HG02588 (cell line): ENCODE measurements around the gene PLA2G7.
"Not testable (repeated sequence)": the region's sequence is repeated elsewhere in the genome, so short reads cannot be mapped to it uniquely, and the experiment has no call there.

Experiments used
- ATAC-seq: cut with Tn5 transposase; IDR thresholded peaks from one replicate; pipeline ENCODE4 v1.9.1; 2021; ENCODE audit warnings: mild to moderate bottlenecking, moderate library complexity; ENCODE audit not compliant: unreplicated experiment

Gene PLA2G7

GRCh38 chr6:46749731-46750130, 14.6 kb upstream of the PLA2G7 start:
- no peak for ATAC-seq

DNA sequence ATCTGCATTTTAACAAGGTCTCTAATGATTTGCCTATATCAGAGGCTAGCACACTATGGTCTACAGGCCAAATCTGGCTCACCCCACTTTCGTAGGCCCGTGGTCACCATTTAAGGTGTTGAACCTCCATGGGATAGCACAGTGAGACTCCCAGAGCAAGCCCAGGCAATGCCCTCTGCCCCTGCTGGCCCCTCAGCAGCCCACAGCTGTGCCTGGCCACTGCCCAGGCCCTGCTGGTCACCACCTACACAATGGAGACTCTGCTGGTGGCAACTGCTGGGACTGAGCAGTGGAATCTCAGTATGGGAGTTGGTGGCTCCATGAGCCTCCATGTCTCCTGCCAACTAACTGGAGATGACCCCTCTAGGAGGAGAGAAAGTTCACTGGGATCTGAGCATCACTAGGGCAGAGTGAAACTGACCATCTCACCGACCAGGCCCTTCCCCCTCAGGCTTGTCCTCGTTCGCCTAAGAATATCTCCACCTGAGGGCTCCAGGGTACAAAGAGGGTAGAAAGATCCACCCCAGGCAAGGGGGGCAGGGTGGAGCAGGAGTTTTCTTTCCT, 13.8 kb upstream of the PLA2G7 start:
- ATAC-seq, result no peak

GRCh38 chr6:46746696-46747095, 11.5 kb upstream of the PLA2G7 start, which contains the start of gene ANKRD66:
Gene ANKRD66 (plus strand): TSS chr6:46746933. CDS start chr6:46751949, 5,016 bp downstream.
- ATAC-seq, result no peak

GRCh38 chr6:46745973-46746372, 10.8 kb upstream of the PLA2G7 start:
- no peak for ATAC-seq

DNA sequence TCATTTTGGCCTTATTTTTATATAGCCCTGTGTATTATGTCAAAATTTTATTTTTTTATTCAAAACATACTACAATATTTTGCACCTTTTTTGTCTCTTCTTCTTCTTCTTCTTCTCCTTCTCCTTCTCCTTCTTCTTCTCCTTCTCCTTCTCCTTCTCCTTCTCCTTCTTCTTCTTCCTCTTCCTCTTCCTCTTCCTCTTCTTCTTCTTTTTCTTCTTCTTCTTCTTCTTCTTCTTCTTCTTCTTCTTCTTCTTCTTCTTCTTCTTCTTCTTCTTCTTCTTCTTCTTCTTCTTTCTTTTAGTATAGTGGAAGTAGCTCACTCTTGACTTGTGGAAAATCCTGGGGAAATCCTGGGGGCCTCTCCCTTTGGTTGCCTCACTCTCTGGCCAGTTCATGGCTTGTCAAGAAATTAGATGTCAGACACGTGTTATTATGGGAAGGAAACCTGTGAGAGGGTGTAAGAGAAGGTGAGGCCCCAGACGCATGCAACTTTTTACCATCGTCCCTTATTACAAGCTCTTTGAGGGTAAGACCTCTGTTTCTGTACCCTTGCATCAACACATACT, 9.1 kb upstream of the PLA2G7 start:
- ATAC-seq, result not testable (repeated sequence)

DNA sequence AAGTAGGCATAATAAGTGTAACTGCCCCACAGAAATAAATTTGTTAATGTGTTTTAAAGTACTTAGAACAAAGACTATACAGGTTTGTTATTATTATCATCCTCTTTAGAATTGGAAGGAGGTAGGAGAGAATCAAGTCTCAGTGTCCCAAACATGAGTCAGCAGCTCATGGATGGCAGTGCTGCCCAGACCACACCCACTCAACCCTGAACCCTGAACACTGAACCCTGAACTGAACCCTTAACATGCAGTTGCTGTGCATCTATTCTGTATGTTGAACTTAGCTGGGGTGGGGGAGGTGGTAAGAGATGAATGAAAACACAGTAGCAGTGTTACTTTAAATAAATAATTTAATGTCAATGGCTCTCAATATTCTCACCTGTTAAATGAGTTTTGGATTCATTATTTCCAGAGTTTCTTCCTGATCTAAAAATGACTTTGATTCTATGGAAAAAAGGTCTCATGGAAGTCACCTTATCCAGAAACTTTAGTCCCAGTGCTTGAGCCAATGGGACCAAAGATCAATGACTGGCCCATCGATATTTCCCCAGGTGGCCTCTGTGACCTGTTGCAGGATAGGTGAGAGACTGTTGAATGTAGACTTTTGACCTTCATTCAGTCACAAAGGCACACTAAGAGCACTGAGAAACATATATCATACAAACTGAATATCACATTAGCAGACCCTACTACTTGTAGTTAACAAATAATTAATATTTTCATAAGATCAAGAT, 8.4 kb upstream of the PLA2G7 start:
- no peak for ATAC-seq

GRCh38 chr6:46741910-46742309, 6.7 kb upstream of the PLA2G7 start:
- no peak for ATAC-seq

DNA sequence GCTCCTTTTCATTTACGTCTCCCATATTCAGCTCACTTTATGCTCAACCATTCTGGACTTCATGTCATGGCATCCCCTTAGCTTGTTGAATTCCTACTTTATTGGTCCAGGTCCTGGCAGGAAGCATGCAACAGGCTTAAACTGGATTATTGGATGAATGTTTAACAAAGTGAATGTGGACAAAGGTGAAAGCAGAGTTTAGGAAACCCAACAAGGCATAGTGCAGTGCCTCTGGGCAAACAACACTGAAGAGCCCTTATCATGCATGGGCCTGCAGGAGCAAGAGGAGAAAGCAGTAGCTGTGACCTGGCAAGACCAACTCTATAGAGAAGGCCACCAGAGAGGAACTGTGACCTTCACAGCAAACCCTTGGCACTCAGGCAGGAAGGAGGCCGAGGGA, 6.3 kb upstream of the PLA2G7 start:
- ATAC-seq, result no peak

DNA sequence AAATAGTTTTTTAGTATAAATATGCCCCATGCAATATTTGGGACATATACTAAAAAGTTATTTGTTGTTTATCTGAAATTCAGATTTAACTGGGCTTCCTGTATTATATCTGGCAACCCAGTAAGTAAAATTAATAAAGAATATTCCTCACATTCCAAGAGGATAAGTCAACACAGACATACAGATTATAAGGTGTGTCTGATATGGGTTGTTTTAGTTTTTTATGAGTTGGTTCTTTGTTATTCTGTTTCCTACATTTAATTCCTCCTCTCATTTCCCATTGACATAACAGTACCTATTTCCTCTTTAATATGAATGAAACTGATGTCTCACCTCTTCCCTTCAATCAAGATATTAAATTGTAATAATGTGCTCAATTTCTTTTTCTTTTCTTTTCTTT, 1.7 kb upstream of the PLA2G7 start:
- no peak for ATAC-seq

- no peak for ATAC-seq
These were observed 501 bp upstream of the PLA2G7 start for GRCh38 chr6:46735720-46736031.

DNA sequence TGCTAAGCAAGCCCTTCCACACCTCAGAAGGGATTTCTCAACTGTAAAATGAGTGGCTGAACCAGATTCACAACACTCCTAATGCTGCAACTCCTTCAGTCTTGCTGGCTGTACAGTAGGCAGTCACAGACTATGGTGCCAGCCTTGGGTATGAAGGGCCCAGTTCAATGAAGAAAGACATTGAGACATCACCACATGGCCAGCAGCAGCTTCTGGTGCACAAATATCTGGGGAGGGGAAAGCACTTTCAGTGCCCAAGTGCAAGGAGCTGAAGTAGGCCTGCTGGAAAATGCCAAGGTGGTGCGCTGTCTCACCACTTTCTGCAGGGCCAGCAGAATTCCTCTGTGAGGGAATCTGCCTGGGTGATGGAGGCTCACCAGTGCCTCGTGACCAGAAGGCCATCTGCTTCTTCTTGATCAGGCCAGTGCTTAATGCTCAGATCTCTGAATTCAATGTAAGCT, 1.8 kb downstream of the PLA2G7 start:
- ATAC-seq, result no peak

GRCh38 chr6:46730921-46731461, 4.2 kb downstream of the PLA2G7 start:
- no peak for ATAC-seq

DNA sequence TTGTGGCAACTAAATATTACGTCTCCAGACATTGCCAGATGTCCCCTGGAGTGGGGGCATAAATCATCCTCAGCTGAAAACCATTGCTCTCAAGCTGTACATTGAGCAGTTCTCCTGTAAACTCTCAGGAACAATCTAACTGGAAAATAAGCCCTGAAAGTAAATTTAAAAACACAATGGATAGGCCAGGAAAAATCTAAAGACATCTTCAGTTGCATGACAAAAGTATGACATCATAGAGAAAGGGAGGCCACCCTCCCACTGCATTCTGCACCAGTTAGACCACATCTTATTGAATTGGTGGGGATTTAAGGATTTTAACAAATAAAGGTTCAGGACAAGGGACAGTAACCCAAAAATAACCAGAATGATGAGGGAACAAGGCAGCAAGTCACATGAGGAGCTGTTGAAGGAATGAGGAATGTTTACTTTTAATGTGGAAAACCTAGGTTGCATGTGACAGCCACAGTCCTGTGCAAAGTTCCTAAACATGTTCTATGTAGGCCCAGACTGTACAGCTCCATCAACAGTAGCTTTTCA, 5.3 kb downstream of the PLA2G7 start:
- ATAC-seq, result no peak

DNA sequence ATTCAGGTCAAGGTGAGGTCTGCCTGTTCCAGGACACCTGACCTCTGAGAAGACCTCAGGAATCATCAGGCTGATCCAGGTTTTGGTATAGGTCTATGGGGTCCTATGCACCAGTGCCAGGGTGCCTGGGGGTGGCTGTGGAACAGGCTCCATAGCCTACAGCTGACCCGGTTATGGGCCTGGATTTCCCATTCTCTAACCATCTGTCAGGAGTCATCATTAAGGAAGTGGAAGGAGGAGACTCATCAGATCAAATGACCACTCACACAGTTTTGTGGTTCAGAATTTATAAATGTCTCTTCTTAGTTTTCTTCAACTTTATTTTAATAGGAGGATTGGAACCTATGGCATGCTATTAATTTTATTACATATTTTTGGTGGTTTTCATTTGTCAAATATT, 14.8 kb downstream of the PLA2G7 start:
- no peak for ATAC-seq

GRCh38 chr6:46719099-46719498, 16.1 kb downstream of the PLA2G7 start:
- ATAC-seq, result no peak

DNA sequence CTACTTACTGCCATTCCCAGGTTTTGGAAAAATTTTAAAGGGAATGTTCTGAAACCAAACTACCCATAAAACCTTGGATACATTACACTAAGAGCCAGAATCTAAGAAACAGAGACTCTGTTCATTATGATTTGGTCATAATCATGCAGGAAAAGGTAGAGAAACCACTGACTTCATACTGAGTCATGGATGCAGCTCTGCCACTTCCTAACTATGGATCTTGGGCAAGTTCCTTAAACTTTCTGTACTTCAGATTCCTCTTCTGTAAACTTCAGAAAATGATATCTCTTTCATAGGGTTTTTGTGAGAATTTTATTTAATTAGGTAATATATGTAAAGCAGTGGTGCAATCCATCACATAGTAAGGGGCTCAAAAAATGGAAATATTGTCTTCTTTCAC, 20.0 kb downstream of the PLA2G7 start:
- ATAC-seq, result no peak

- ATAC-seq, result no peak
These were observed 23.7 kb downstream of the PLA2G7 start for GRCh38 chr6:46711491-46711890.

DNA sequence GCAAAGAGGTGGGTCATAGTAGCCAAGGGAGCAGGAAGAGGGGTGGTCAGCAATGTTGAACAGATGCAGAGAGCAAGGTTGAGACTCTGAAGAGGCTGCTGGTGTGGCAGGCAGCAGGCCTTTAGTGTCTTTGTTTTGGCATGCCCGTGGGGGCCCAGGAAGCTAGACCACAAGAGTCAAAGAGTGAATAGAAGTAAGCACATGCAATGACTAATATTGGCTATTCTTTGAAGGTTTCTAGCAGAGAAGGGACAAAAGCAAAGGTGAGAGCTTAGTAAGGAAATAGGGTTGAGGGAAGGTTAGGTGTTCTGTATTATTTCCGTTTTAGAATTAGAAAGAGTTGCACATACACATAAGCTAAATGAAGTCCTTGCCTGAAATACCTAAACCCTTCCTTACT, 28.7 kb downstream of the PLA2G7 start:
- no peak for ATAC-seq

DNA sequence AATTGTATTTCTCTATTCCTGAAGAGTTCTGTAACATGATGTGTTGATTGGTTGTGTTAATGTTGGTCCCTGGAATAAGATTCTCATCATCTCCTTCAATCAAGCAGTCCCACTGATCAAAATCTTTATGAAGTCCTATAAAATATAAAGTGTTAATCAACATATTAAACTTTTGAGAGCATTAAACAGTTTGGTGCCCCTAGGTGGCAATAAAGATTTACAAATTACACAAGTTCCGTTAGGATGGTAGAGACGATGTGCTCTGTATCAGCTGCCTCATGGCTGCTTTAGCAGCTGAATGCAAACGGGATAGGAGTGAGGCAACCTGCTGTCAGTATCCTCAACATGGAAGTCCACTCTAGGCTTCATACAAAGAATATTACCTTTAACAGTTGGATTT, 30.6 kb downstream of the PLA2G7 start:
- no peak for ATAC-seq

DNA sequence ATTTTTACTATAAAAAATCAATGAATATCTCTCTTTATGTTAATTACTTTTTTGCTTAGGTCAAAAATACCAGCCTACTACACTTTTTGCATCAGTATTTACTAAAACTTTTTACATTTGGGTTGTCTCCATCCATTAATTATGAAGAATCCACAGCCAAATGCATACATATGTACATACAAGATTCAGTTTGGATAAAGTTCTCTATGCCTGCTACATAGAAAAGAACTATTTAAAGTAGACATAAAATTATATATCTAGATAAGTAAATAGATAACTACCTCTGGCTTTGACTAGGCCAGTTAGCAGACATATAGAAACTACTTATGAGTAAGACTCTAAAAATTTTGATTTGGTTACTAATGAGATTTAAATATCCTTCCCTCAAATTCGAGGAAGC, 35.2 kb downstream of the PLA2G7 start:
- ATAC-seq, result no peak

GRCh38 chr6:46690911-46691451, 44.2 kb downstream of the PLA2G7 start:
- ATAC-seq, result no peak
